ENCODE results near the gene GAPT. TPM values are rescaled to one million over a fixed set of nuclear protein-coding genes. Genes with fewer than 3 reads are reported as not detected.

The GAPT gene
- total and polyA plus RNA-seq, 4 donors = 0.17 to 2.5 (median 0.94) TPM

- H3K9ac ChIP-seq (ENCODE audit: low read depth in 1 of 2, low read length in 2 of 2) = no peak overlapping the region
- no peaks in the 10 kb centered on the region for H3K27me3 ChIP-seq (ENCODE audit: control insufficient read depth in 4 of 4, insufficient read depth in 4 of 4, low read length in 3 of 4)
- WGBS = 86% methylated on average over 5 of the region's 5 CpGs
- H3K9me3 ChIP-seq (ENCODE audit: control insufficient read depth in 4 of 4, low read length in 3 of 4) = no peaks in the 10 kb centered on the region
- H3K4me1 ChIP-seq (ENCODE audit: control insufficient read depth in 4 of 4, insufficient read depth in 4 of 4, low read length in 3 of 4) = peaks cover 0 to 7% (median 3%) of the 10 kb centered on the region in 4 donors
- no peak for TF ChIP-seq HNF4A (conservative IDR thresholded peaks at IDR 0.05)
- no peak for TF ChIP-seq FOXA1 (IDR thresholded peaks at IDR 0.05)
- TF ChIP-seq, protein P1, sequence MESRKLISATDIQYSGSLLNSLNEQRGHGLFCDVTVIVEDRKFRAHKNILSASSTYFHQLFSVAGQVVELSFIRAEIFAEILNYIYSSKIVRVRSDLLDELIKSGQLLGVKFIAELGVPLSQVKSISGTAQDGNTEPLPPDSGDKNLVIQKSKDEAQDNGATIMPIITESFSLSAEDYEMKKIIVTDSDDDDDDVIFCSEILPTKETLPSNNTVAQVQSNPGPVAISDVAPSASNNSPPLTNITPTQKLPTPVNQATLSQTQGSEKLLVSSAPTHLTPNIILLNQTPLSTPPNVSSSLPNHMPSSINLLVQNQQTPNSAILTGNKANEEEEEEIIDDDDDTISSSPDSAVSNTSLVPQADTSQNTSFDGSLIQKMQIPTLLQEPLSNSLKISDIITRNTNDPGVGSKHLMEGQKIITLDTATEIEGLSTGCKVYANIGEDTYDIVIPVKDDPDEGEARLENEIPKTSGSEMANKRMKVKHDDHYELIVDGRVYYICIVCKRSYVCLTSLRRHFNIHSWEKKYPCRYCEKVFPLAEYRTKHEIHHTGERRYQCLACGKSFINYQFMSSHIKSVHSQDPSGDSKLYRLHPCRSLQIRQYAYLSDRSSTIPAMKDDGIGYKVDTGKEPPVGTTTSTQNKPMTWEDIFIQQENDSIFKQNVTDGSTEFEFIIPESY (IDR thresholded peaks at IDR 0.05) = no peak
- no peak for TF ChIP-seq HNF4G (IDR thresholded peaks at IDR 0.05)
- no peak for TF ChIP-seq YY1 (IDR thresholded peaks at IDR 0.05)
- no peak for TF ChIP-seq SP1 (IDR thresholded peaks at IDR 0.05)
- TF ChIP-seq FOXA2 (IDR thresholded peaks at IDR 0.05) = no peak
- TF ChIP-seq, protein P2, sequence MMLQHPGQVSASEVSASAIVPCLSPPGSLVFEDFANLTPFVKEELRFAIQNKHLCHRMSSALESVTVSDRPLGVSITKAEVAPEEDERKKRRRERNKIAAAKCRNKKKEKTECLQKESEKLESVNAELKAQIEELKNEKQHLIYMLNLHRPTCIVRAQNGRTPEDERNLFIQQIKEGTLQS (IDR thresholded peaks at IDR 0.05) = no peak
- no peak for TF ChIP-seq REST (IDR thresholded peaks at IDR 0.05)
- TF ChIP-seq RAD21 (IDR thresholded peaks at IDR 0.05) = no peak
- TF ChIP-seq EGR1 (IDR thresholded peaks at IDR 0.05; ENCODE audit: low read depth in 2 of 2) = no peak
- H3K36me3 ChIP-seq (ENCODE audit: control insufficient read depth in 4 of 4, insufficient read depth in 3 of 4, low read depth in 1 of 4, low read length in 3 of 4) = peaks cover 1 to 55% (median 37%) of the 10 kb centered on the region in 4 donors
- H3K27ac ChIP-seq (ENCODE audit: low read depth in 1 of 2, low read length in 2 of 2) = no peak overlapping the region
- no peak for DNase-seq (ENCODE audit: low spot score)
- no peak overlapping the region for H3K4me3 ChIP-seq (ENCODE audit: low read depth in 1 of 3, low read length in 3 of 3)
Measured at GRCh38 chr5:58455480-58455879, 35.8 kb upstream of the GAPT start.

- Histone ChIP-seq H3K27me3 (ENCODE audit: control insufficient read depth in 4 of 4, insufficient read depth in 4 of 4, low read length in 3 of 4) (no peaks in the 10 kb centered on the region), H3K9me3 (ENCODE audit: control insufficient read depth in 4 of 4, low read length in 3 of 4) (no peaks in the 10 kb centered on the region), H3K4me3 (ENCODE audit: low read depth in 1 of 3, low read length in 3 of 3) (no peak overlapping the region), H3K9ac (ENCODE audit: low read depth in 1 of 2, low read length in 2 of 2) (no peak overlapping the region), H3K36me3 (ENCODE audit: control insufficient read depth in 4 of 4, insufficient read depth in 3 of 4, low read depth in 1 of 4, low read length in 3 of 4) (peaks cover 1 to 55% (median 36%) of the 10 kb centered on the region in 4 donors), H3K27ac (ENCODE audit: low read depth in 1 of 2, low read length in 2 of 2) (no peak overlapping the region), H3K4me1 (ENCODE audit: control insufficient read depth in 4 of 4, insufficient read depth in 4 of 4, low read length in 3 of 4) (peaks cover 2 to 10% (median 4%) of the 10 kb centered on the region in 4 donors)
- DNase-seq (ENCODE audit: low spot score) = no peak
- WGBS = 71% methylated on average over 3 of the region's 3 CpGs
- TF ChIP-seq EGR1 (IDR thresholded peaks at IDR 0.05; ENCODE audit: low read depth in 2 of 2) (no peak), JUND (IDR thresholded peaks at IDR 0.05) (no peak), SP1 (IDR thresholded peaks at IDR 0.05) (no peak), FOXA1 (IDR thresholded peaks at IDR 0.05) (no peak), MAX (IDR thresholded peaks at IDR 0.05) (no peak), HNF4G (IDR thresholded peaks at IDR 0.05) (no peak), RXRA (IDR thresholded peaks at IDR 0.05) (no peak), TAF1 (conservative IDR thresholded peaks at IDR 0.05) (no peak), REST (IDR thresholded peaks at IDR 0.05) (no peak), RAD21 (IDR thresholded peaks at IDR 0.05) (no peak), NR2F2 (IDR thresholded peaks at IDR 0.05) (no peak), GABPA (IDR thresholded peaks at IDR 0.05 in 1 of 2, conservative IDR thresholded peaks at IDR 0.05 in 1 of 2) (no peak), FOXA2 (IDR thresholded peaks at IDR 0.05) (no peak), HNF4A (conservative IDR thresholded peaks at IDR 0.05) (no peak)
- TF ChIP-seq, protein P2 (IDR thresholded peaks at IDR 0.05) = no peak
- TF ChIP-seq, protein P1 (IDR thresholded peaks at IDR 0.05) = no peak
Measured at GRCh38 chr5:58456026-58456425, 35.2 kb upstream of the GAPT start.
